NCI-H748 (cell line): ENCODE measurements around the gene KRTAP6-1.

ENCODE experiments used
- DNase-seq: peaks from one replicate; lab custom pipeline; 2025; ENCODE audit not compliant: unreplicated experiment; lab: John Stamatoyannopoulos, UW

KRTAP6-1 gene, protein sequence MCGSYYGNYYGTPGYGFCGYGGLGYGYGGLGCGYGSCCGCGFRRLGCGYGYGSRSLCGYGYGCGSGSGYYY

DNA sequence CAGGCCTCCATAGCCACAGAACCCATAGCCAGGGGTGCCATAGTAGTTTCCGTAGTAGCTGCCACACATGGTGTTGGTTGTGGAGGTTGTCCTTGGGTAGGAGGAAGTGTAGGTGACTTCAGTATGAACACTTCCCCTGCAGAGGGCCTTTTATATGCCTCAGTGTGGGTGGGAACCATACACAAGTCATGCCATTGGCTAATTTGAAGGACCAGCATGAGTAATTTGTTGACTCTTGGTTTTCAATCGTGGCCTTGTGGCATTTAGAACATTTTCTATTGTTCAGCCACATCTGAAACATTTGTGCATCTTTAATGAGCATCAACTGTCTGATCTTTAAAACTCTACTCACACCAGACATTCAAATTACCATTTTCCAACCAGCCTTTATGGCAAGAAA, at the start of gene KRTAP6-1:
Gene KRTAP6-1, minus strand, starts transcription at position 95 of the 400 bp plus-strand sequence. Its CDS starts 26 bp downstream, at position 69.
- DNase-seq = no peak

- DNase-seq = no peak
Observed at GRCh38 chr21:30652891-30653290, 39.2 kb upstream of the KRTAP6-1 start.

DNA sequence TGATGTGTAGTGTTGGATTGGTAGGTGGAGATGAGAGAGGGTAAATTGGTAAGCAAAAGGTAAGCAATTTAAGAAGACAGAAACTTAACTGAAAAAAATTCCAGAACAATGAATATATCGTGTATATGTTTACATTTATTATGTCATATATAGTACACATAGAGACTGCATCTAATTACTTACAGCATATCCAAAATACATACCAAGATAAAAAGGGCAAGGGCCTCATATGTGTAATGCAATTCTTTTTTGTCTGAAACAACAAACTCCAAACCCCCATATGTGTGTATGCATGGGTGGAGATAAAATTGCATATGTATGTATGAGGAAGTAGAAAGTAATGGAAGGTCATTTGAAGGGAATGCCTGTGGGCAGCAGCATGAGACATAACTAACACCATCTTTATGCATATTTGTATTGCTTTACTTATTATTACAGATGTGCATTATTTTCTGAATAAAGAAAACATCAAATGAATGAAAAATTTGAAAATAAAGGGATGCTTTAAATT, 33.2 kb upstream of the KRTAP6-1 start:
- DNase-seq = no peak

DNA sequence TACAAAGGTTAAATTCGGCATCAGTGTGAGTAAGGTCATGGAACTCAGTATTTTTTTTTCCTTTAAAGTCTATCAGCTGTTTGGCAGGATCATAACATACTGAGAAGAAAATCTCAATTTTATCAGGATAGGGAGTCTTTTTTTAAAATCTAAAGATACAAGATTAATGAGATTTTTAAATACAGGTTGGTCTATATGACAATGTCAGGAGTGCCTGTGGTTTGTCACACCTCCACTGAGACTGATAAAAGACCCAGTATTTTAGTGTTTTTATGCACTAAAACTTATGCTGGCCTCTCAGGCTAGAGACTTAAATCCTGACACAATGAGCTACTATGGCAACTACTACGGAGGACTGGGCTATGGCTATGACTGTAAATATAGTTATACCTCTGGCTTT, 28.8 kb upstream of the KRTAP6-1 start, which contains the start of gene KRTAP20-3:
Gene KRTAP20-3, plus strand, starts transcription at position 301 of the 400 bp plus-strand sequence.
- DNase-seq = no peak

- DNase-seq = no peak
Observed at GRCh38 chr21:30638686-30639085, 25.0 kb upstream of the KRTAP6-1 start.

GRCh38 chr21:30634906-30635305, 21.2 kb upstream of the KRTAP6-1 start, which contains the start of gene KRTAP20-2:
TSS of gene KRTAP20-2 (plus strand) at chr21:30635206. CDS start at chr21:30635264, 58 bp downstream.
- DNase-seq = no peak

- no peak for DNase-seq
Observed at GRCh38 chr21:30629200-30629599, 15.5 kb upstream of the KRTAP6-1 start.

- no peak for DNase-seq
Observed at GRCh38 chr21:30628109-30628508, 14.4 kb upstream of the KRTAP6-1 start.

- DNase-seq = no peak
Observed at GRCh38 chr21:30625449-30626165, 11.9 kb upstream of the KRTAP6-1 start.

DNA sequence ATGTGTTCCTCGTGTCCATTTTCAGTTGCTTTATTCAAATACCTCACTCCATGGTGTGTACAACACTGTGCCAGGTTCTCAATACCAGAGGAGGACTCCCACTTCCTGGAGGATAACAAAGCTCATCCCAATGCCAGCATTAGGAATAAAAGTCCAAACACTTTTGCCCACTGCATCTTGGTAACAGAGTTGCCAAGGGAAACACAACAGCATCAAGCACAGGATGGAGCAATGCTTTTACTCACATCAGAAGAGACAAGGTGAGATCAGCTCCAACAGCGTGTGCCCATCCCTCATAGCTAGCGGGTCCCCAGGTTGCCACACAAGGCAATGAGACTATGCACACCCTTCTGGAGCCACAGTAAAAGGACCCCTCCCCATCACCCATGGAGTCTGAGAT, 9.6 kb upstream of the KRTAP6-1 start:
- no peak for DNase-seq

DNA sequence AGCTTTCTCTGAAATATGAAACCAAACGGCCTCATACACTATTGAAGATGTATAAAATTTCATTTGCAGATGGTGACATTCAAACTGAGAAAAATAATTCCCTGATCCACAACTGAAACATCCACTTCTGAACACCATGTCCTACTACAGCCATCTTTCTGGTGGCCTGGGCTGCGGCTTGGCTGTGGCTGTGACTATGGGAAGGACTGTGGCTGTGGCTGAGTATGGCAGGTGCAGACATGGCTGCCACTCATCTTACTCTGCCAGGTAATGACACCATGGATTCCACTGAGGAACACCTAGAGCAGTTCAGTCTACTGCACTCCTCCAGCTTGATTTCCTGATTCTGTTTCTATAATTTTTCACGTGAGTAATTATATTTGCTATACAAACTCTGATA, 6.8 kb upstream of the KRTAP6-1 start, which contains the start of gene KRTAP20-4:
Gene KRTAP20-4, plus strand, starts transcription at position 106 of the 400 bp plus-strand sequence.
- DNase-seq = no peak

GRCh38 chr21:30620080-30620479, 6.3 kb upstream of the KRTAP6-1 start:
- no peak for DNase-seq

DNA sequence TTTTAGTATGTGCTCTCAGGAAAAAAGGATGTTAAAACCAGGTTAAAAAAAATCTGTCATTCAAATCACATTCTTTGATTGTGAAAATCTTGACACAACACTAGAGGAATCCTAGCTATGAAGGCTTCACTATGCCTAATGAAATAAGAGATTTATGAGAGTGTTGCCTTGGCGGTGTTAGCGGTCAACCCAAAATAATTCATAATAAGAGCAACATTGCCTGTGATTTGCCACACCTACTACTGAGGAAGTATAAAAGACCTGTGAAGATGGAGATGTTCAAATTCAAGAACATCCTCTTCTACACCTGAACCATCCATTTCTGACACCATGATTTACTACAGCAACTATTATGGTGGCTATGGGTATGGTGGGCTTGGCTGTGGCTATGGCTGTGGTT, 2.4 kb upstream of the KRTAP6-1 start, which contains the start of gene KRTAP20-1:
Gene KRTAP20-1, plus strand, starts transcription at position 301 of the 400 bp plus-strand sequence. Its CDS starts 30 bp downstream, at position 331.
- no peak for DNase-seq

GRCh38 chr21:30615199-30615598, 1.5 kb upstream of the KRTAP6-1 start:
- DNase-seq = no peak

- DNase-seq = no peak
Observed at GRCh38 chr21:30612132-30612531, 1.6 kb downstream of the KRTAP6-1 start.

DNA sequence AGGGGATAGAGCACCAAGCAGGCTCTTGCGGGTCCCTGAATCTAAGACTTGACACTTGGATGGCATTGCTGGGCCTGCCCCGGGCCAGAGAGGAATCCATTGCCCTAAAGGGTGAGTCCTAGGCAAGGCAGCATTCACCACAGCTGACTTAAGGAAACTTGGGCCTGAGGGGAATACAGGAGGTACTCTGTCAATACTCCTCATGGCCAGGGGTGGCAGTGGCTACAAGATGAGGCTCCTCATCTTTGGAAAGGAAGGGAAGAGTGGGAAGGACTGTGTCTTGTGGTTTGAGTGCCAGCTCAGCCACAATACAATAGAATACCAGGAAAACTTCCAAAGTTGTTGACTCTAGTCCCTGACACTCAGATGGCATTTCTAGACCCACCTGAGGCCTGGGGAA, 7.8 kb downstream of the KRTAP6-1 start:
- DNase-seq = no peak

GRCh38 chr21:30600787-30601186, 12.9 kb downstream of the KRTAP6-1 start, which contains the start of gene KRTAP22-1:
TSS of gene KRTAP22-1 (plus strand) at chr21:30601087.
- no peak for DNase-seq

DNA sequence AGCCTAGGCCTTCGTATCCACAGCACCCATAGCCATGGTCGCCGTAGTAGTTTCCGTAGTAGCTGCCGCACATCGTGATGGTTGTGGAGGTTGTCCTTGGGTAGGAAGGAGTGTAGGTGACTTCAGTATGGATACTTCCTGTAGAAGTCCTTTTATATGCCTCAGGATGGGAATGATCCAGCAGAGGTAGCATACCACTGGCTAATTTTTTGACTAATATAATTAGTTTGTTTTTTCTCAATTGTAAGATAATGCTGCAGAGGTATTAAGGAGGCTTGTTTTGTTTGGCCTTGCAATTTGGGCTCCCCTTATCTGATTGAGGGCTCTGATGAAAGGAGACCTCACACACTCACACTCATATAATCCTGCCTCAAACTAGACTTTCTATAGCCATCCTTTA, 14.9 kb downstream of the KRTAP6-1 start, which contains the start of gene KRTAP6-2:
Gene KRTAP6-2, minus strand, starts transcription at position 101 of the 400 bp plus-strand sequence. Its CDS starts 28 bp downstream, at position 73.
- DNase-seq = no peak

DNA sequence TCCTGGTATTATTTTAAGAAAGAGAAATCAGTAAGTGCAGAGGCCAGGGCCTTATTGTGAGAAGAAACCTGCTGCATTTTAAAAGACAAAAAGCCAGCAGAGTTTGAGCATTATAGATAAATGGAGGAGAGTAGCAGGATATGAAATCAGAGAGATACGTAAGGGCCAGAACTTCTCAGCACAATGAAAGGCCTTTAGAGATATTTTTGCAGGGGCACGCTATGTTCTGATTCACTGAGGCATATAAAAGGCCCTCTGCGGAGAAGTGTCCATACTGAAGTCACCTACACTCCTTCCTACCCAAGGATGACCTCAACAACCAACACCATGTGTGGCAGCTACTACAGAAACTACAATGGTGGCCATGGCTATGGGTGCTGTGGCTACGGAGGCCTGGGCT, 21.6 kb downstream of the KRTAP6-1 start, which contains the start of gene KRTAP6-3:
Gene KRTAP6-3, plus strand, starts transcription at position 301 of the 400 bp plus-strand sequence. Its CDS starts 6 bp downstream, at position 307.
- no peak for DNase-seq

- no peak for DNase-seq
Observed at GRCh38 chr21:30590297-30590696, 23.4 kb downstream of the KRTAP6-1 start, which contains the start of gene KRTAP22-2. TSS of gene KRTAP22-2 (minus strand) at chr21:30590397.

- DNase-seq = no peak
Observed at GRCh38 chr21:30582870-30583269, 30.9 kb downstream of the KRTAP6-1 start.

DNA sequence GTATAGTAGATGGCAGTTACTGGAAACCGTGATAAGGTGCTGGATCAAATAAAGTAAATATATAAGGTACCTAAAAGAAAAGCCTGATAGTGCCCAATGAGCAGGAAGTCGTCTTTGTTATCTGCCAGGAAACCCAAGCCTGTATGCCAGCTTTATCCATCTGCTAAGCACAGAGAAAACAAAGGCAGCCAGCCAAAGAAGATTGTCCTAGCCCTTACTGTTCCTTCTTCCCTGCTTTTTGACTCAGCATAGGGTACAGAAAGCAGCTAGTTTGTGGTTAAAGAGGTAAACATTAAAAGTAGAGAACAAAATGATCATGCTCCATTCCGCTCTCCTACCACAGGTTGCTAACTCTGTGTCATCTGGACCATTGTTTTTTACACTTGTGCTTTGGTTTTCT, 33.6 kb downstream of the KRTAP6-1 start:
- DNase-seq = no peak
